ENCODE results near the gene AP5B1.
"Not testable (repeated sequence)": the region's sequence is repeated elsewhere in the genome, so short reads cannot be mapped to it uniquely, and the experiment has no call there.

The AP5B1 gene

GRCh38 chr11:65767806-65768205 lies 13.0 kb downstream of the AP5B1 start:
- H3K27ac Mint-ChIP-seq; H3K27me3 Mint-ChIP-seq; H3K4me3 Mint-ChIP-seq; H3K36me3 Mint-ChIP-seq (ENCODE audit: low read depth); H3K9me3 Mint-ChIP-seq; H3K4me1 Mint-ChIP-seq (ENCODE audit: low read depth): not testable (repeated sequence)

- peaks cover 5% of the 10 kb centered on the region for H3K4me1 Mint-ChIP-seq (ENCODE audit: low read depth)
- H3K9me3 Mint-ChIP-seq, result no peaks in the 10 kb centered on the region
- no peaks in the 10 kb centered on the region for H3K27me3 Mint-ChIP-seq
- H3K4me3 Mint-ChIP-seq, result no peak overlapping the region
- H3K36me3 Mint-ChIP-seq (ENCODE audit: low read depth), result no peaks in the 10 kb centered on the region
- H3K27ac Mint-ChIP-seq, result no peak overlapping the region
Observed at GRCh38 chr11:65767406-65767805, 13.4 kb downstream of the AP5B1 start.

- H3K27me3 Mint-ChIP-seq, result peaks cover 1% of the 10 kb centered on the region
- H3K9me3 Mint-ChIP-seq, result no peaks in the 10 kb centered on the region
- H3K27ac Mint-ChIP-seq, result no peak overlapping the region
- no peaks in the 10 kb centered on the region for H3K36me3 Mint-ChIP-seq (ENCODE audit: low read depth)
- no peak overlapping the region for H3K4me3 Mint-ChIP-seq
- peaks cover 5% of the 10 kb centered on the region for H3K4me1 Mint-ChIP-seq (ENCODE audit: low read depth)
Observed at GRCh38 chr11:65766535-65766934, 14.2 kb downstream of the AP5B1 start.

GRCh38 chr11:65764434-65764833 lies 16.3 kb downstream of the AP5B1 start:
- Mint-ChIP-seq H3K4me3 (no peak overlapping the region), H3K4me1 (ENCODE audit: low read depth) (peaks cover under 1% of the 10 kb centered on the region), H3K9me3 (no peaks in the 10 kb centered on the region), H3K27me3 (peaks cover 10% of the 10 kb centered on the region), H3K36me3 (ENCODE audit: low read depth) (no peaks in the 10 kb centered on the region), H3K27ac (no peak overlapping the region)

GRCh38 chr11:65762816-65763215 lies 18.0 kb downstream of the AP5B1 start:
- H3K27ac Mint-ChIP-seq; H3K4me3 Mint-ChIP-seq; H3K9me3 Mint-ChIP-seq; H3K36me3 Mint-ChIP-seq (ENCODE audit: low read depth); H3K4me1 Mint-ChIP-seq (ENCODE audit: low read depth): not testable (repeated sequence)
- peaks cover 16% of the 10 kb centered on the region for H3K27me3 Mint-ChIP-seq

- H3K36me3 Mint-ChIP-seq (ENCODE audit: low read depth); H3K4me3 Mint-ChIP-seq; H3K27ac Mint-ChIP-seq; H3K9me3 Mint-ChIP-seq; H3K4me1 Mint-ChIP-seq (ENCODE audit: low read depth): not testable (repeated sequence)
- H3K27me3 Mint-ChIP-seq, result peaks cover 21% of the 10 kb centered on the region
Observed at GRCh38 chr11:65762169-65762568, 18.6 kb downstream of the AP5B1 start.

GRCh38 chr11:65745049-65745448 lies 35.7 kb downstream of the AP5B1 start:
- H3K9me3 Mint-ChIP-seq, result no peaks in the 10 kb centered on the region
- peaks cover 21% of the 10 kb centered on the region for H3K27me3 Mint-ChIP-seq
- no peak overlapping the region for H3K27ac Mint-ChIP-seq
- H3K4me1 Mint-ChIP-seq (ENCODE audit: low read depth), result no peaks in the 10 kb centered on the region
- H3K36me3 Mint-ChIP-seq (ENCODE audit: low read depth), result no peaks in the 10 kb centered on the region
- H3K4me3 Mint-ChIP-seq, result no peak overlapping the region

- no peak overlapping the region for H3K27ac Mint-ChIP-seq
- H3K36me3 Mint-ChIP-seq (ENCODE audit: low read depth), result no peaks in the 10 kb centered on the region
- H3K4me1 Mint-ChIP-seq (ENCODE audit: low read depth), result no peaks in the 10 kb centered on the region
- H3K27me3 Mint-ChIP-seq, result peaks cover 17% of the 10 kb centered on the region
- H3K4me3 Mint-ChIP-seq, result no peak overlapping the region
- H3K9me3 Mint-ChIP-seq, result no peaks in the 10 kb centered on the region
Observed at GRCh38 chr11:65744699-65745042, 36.1 kb downstream of the AP5B1 start.

- Mint-ChIP-seq H3K27ac (no peak overlapping the region), H3K4me1 (ENCODE audit: low read depth) (no peaks in the 10 kb centered on the region), H3K9me3 (no peaks in the 10 kb centered on the region), H3K36me3 (ENCODE audit: low read depth) (no peaks in the 10 kb centered on the region), H3K4me3 (no peak overlapping the region), H3K27me3 (peaks cover 14% of the 10 kb centered on the region)
Observed at GRCh38 chr11:65744026-65744698, 36.6 kb downstream of the AP5B1 start.

- Mint-ChIP-seq H3K9me3 (no peaks in the 10 kb centered on the region), H3K4me3 (no peak overlapping the region), H3K27ac (no peak overlapping the region), H3K4me1 (ENCODE audit: low read depth) (no peaks in the 10 kb centered on the region), H3K36me3 (ENCODE audit: low read depth) (no peaks in the 10 kb centered on the region), H3K27me3 (peaks cover 13% of the 10 kb centered on the region)
Observed at GRCh38 chr11:65743681-65744025, 37.1 kb downstream of the AP5B1 start.

- peaks cover 20% of the 10 kb centered on the region for H3K27me3 Mint-ChIP-seq
- no peaks in the 10 kb centered on the region for H3K36me3 Mint-ChIP-seq (ENCODE audit: low read depth)
- H3K27ac Mint-ChIP-seq, result no peak overlapping the region
- no peaks in the 10 kb centered on the region for H3K4me1 Mint-ChIP-seq (ENCODE audit: low read depth)
- H3K4me3 Mint-ChIP-seq, result no peak overlapping the region
- no peaks in the 10 kb centered on the region for H3K9me3 Mint-ChIP-seq
Observed at GRCh38 chr11:65742353-65742752, 38.4 kb downstream of the AP5B1 start.

GRCh38 chr11:65741185-65741584 lies 39.6 kb downstream of the AP5B1 start:
- H3K36me3 Mint-ChIP-seq (ENCODE audit: low read depth), result no peaks in the 10 kb centered on the region
- peaks cover 6% of the 10 kb centered on the region for H3K9me3 Mint-ChIP-seq
- no peaks in the 10 kb centered on the region for H3K4me1 Mint-ChIP-seq (ENCODE audit: low read depth)
- no peak overlapping the region for H3K4me3 Mint-ChIP-seq
- H3K27ac Mint-ChIP-seq, result no peak overlapping the region
- peaks cover 26% of the 10 kb centered on the region for H3K27me3 Mint-ChIP-seq

- Mint-ChIP-seq H3K9me3 (peaks cover 6% of the 10 kb centered on the region), H3K27me3 (peaks cover 28% of the 10 kb centered on the region), H3K4me1 (ENCODE audit: low read depth) (no peaks in the 10 kb centered on the region), H3K36me3 (ENCODE audit: low read depth) (no peaks in the 10 kb centered on the region), H3K27ac (no peak overlapping the region), H3K4me3 (no peak overlapping the region)
Observed at GRCh38 chr11:65739022-65739421, 41.8 kb downstream of the AP5B1 start.

- Mint-ChIP-seq H3K4me3 (no peak overlapping the region), H3K27me3 (peaks cover 33% of the 10 kb centered on the region), H3K27ac (no peak overlapping the region), H3K36me3 (ENCODE audit: low read depth) (no peaks in the 10 kb centered on the region), H3K9me3 (peaks cover 6% of the 10 kb centered on the region), H3K4me1 (ENCODE audit: low read depth) (no peaks in the 10 kb centered on the region)
Observed at GRCh38 chr11:65736810-65737209, 44.0 kb downstream of the AP5B1 start.

GRCh38 chr11:65735111-65735510 lies 45.7 kb downstream of the AP5B1 start:
- not testable (repeated sequence) for H3K27ac Mint-ChIP-seq; H3K9me3 Mint-ChIP-seq; H3K4me3 Mint-ChIP-seq; H3K4me1 Mint-ChIP-seq (ENCODE audit: low read depth); H3K36me3 Mint-ChIP-seq (ENCODE audit: low read depth)
- H3K27me3 Mint-ChIP-seq, result peaks cover 35% of the 10 kb centered on the region

GRCh38 chr11:65730461-65730860 lies 50.3 kb downstream of the AP5B1 start:
- H3K9me3 Mint-ChIP-seq, result no peaks in the 10 kb centered on the region

More at GRCh38 chr11:65730461-65730860, 50.3 kb downstream of the AP5B1 start:
- Mint-ChIP-seq H3K4me1 (ENCODE audit: low read depth) (no peaks in the 10 kb centered on the region), H3K4me3 (no peak overlapping the region), H3K27ac (no peak overlapping the region), H3K27me3 (peaks cover 23% of the 10 kb centered on the region), H3K36me3 (ENCODE audit: low read depth) (no peaks in the 10 kb centered on the region)
